Stimulated activated CD8-positive, alpha-beta memory T cell treated with anti-CD3 and anti-CD28 coated beads, Interleukin-15, amount 100 ng/mL, for 1 hour (primary cell): ENCODE measurements around the gene HOXB8.

ENCODE experiments used
- DNase-seq: peaks from one replicate; pipeline ENCODE4 v3.0.0-alpha.2; 2020; ENCODE audit warnings: low read depth

The HOXB8 gene

DNA sequence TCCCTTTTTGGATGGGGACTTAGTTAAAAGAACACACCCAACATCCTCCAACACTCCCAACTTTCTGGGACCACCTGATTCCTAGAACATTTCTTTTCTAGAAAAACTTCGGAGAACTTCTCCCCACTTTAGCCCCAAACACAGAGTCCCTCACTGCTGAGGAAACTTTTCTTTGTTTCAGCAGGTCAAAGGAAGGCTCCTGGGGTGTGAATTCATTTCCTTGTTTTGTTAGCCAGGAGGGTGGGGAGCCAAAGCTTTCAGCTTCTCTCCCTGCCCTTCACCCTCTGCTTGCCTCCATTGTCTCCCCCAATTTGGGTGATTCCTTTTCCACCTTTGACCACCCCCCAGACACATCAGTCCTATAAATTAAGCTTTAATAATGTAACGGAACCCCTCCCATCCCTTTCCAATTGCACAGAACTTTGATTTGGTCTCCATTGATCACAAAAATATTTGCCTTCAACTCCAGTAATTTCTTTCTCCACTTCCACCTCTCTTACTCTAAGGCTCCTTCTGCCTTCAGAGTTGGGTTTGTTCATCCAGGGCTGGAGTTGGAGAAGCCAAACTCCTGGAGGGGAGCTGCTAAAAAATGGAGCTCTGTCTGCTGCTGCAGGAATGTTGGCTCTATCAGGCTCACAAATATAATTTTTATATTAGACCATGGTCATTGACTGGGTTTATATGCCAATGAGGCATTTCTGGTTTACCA, 47.3 kb downstream of the HOXB8 start:
- no peak for DNase-seq

DNA sequence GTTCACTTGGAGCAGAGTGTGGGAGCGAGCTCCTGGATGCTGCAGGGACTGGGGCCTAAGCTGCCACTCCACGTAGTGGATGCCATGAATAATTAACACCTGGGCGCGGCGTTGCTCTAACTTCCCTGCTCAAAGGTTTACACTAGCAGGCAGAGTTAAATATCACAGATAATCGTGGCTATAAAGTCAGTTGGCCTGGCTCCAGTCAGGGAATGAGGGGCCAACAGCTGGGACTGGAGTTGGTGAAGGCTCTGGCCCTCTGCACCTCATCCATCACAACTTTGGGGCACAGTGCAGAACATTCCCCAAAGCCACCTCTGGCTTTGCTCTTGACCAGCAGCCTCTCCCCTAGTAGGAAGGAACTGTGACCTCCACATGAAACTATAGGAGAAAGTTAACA, 47.9 kb downstream of the HOXB8 start:
- DNase-seq: no peak

DNA sequence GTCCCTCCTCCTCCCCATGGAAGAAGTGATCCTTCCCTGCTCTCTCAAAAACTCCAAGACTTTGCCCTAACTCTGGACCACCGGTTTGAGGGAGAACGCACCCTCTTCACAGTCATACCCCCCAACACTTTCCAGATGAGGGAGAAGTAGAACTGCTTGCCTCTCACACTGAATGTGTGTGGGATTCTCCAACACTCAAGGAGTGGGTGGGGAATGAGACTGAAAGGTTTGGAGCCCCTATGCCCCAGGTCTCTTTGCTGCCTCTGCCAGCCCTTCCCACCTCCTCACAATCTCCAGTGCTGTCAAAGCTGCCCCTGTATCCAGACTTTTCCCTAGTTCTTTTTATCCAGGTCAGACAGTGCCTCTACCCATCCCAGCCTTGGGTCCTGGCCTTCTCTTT, 48.4 kb downstream of the HOXB8 start:
- no peak for DNase-seq

DNA sequence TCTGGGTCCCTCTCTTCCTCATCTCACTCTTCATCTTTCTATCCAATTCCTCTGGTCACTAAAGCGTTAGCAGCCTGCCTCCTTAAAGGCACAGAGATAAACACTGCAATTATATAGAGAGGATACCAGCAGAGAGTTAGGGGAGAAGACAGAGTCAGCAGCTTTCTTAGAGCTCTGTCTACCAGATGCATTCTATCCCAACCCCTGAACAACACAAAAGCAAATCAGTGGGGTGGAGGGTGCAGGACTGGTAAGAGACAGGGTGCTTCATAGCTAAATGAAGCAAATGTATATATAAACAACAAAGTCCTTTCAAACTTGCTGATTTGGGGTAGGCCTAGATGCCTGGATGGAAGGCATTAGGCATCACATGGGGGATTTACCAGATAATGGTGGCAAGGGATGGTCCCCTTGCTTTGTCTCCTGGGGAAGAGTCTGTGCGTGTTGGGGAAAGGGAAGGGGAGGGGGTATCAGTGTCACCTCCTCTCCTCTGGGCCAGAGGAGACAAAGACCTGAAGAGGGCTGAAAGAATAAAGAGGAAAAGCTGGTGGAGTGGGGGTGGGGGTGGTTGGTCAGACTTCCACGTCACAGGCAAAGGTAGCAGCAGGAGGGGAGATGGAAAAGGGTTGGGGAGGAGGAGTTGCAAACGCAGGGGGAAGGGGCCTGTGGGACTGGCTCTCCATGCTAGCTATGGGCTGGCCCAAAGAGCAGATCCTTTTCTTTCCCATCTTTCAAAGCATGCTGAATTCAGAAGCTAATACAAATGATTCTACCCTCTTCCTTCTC, 49.0 kb downstream of the HOXB8 start:
- no peak for DNase-seq

GRCh38 chr17:48565022-48565554, 50.0 kb downstream of the HOXB8 start:
- no peak for DNase-seq

DNA sequence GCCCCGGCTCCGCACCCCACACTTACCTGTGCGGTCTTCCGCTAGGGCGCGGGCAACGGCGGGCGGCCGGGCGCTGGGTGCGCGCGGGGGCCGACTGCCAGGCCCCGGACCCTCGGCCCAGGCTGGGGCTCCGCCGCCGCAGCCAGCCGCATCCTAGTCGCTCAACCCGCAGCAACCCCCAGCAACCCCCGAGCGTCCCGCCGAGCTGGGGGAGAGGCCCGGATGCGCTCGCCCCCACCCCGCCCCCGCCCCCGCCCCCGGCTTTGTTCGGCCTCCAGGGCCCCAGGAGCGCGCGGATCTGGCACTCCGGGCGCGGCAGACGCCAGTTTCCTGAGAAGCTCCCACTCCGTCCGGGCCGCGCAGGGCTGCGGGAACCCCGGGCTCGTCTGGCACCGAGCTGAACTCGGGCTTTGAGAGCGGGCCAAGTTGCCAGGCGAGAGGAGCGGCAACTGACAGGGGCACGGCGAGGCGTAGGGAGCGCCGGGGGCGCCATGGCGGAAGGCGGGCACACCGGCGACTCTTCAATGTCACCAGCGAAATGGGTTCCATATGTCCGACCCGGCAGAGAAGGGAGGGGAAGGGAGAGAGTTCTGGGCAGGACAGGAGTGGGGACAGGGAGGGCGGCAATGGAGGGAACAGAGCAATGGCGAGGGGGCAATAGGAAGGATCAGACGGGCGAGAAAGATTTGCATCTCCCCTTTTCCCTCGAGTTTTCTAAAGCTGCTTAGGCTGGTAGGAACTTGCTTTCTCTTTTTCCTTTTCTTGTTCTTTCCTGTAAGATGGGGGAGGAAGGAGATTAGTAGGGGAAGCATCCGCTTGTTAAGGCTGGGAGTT, 50.7 kb downstream of the HOXB8 start:
- DNase-seq: no peak

DNA sequence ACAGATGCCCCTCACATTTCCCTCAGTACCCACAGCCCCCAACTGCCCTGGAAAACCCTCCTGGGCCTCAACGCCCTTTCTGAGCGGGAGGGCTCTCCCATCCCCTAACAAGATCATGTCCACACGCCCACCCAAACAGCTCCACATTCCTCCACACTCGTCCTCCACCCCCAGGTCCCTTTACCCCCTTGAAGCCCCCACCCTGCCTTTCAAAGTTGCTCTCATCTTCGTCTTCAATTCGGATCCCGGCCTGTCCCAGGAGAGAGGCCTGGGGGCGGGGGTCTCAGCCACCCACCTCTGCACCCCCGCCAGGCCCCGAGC, 51.3 kb downstream of the HOXB8 start:
- no peak for DNase-seq

GRCh38 chr17:48563385-48563838, 51.7 kb downstream of the HOXB8 start:
- no peak for DNase-seq

GRCh38 chr17:48562934-48563333, 52.2 kb downstream of the HOXB8 start:
- DNase-seq: no peak
